HS-27A (cell line): ENCODE measurements around the gene CEACAM20.
A peak's percentile ranks its signal among the peaks of the same experiment; 100 is the strongest.
"Not testable (repeated sequence)": the region's sequence is repeated elsewhere in the genome, so short reads cannot be mapped to it uniquely, and the experiment has no call there.

ENCODE experiments used
- DNase-seq: peaks from one replicate; pipeline ENCODE4 v3.0.0-alpha.2; 2012; ENCODE audit warnings: low read depth, missing footprints

Gene CEACAM20

GRCh38 chr19:44529536-44529935 is at the start of gene CEACAM20:
Gene CEACAM20 (minus strand): TSS chr19:44529675. CDS start chr19:44529509, 166 bp downstream.
- DNase-seq = no peak

- DNase-seq = no peak
Measured at GRCh38 chr19:44577566-44577874, 48.0 kb upstream of the CEACAM20 start.

GRCh38 chr19:44576843-44577565 is 47.5 kb upstream of the CEACAM20 start:
- DNase-seq = no peak

- no peak for DNase-seq
Measured at GRCh38 chr19:44575116-44575700, 45.7 kb upstream of the CEACAM20 start.

GRCh38 chr19:44574186-44574950 is 44.9 kb upstream of the CEACAM20 start:
- no peak for DNase-seq

GRCh38 chr19:44573627-44574026 is 44.2 kb upstream of the CEACAM20 start:
- DNase-seq = no peak

- no peak for DNase-seq
Measured at GRCh38 chr19:44573183-44573582, 43.7 kb upstream of the CEACAM20 start.

- no peak for DNase-seq
Measured at GRCh38 chr19:44572581-44572900, 43.1 kb upstream of the CEACAM20 start.

- DNase-seq = no peak
Measured at GRCh38 chr19:44571830-44572580, 42.5 kb upstream of the CEACAM20 start.

- peak; percentile 71 for DNase-seq
Measured at GRCh38 chr19:44570984-44571684, 41.7 kb upstream of the CEACAM20 start.

GRCh38 chr19:44570603-44570983 is 41.1 kb upstream of the CEACAM20 start:
- DNase-seq = no peak

GRCh38 chr19:44567745-44568144 is 38.3 kb upstream of the CEACAM20 start:
- no peak for DNase-seq

GRCh38 chr19:44566984-44567383 is 37.5 kb upstream of the CEACAM20 start:
- DNase-seq = no peak

GRCh38 chr19:44563086-44563655 is 33.7 kb upstream of the CEACAM20 start:
- DNase-seq = not testable (repeated sequence)

- no peak for DNase-seq
Measured at GRCh38 chr19:44557933-44558332, 28.5 kb upstream of the CEACAM20 start.

- no peak for DNase-seq
Measured at GRCh38 chr19:44554641-44555246, 25.3 kb upstream of the CEACAM20 start.

GRCh38 chr19:44553478-44554171 is 24.1 kb upstream of the CEACAM20 start:
- DNase-seq = no peak

- DNase-seq = peak; percentile 51
Measured at GRCh38 chr19:44552324-44552723, 22.8 kb upstream of the CEACAM20 start.

- DNase-seq = no peak
Measured at GRCh38 chr19:44551850-44552249, 22.4 kb upstream of the CEACAM20 start.

- DNase-seq = not testable (repeated sequence)
Measured at GRCh38 chr19:44550976-44551375, 21.5 kb upstream of the CEACAM20 start.

- no peak for DNase-seq
Measured at GRCh38 chr19:44549507-44549906, 20.0 kb upstream of the CEACAM20 start.
